Measurements from ENCODE around the gene FRS2. TPM values are rescaled to one million over a fixed set of nuclear protein-coding genes. Genes with fewer than 3 reads are reported as not detected.

Gene FRS2
- total and polyA plus RNA-seq, 5 donors from 2014 or later: 6.9 to 31.8 (median 10.9) TPM

DNA sequence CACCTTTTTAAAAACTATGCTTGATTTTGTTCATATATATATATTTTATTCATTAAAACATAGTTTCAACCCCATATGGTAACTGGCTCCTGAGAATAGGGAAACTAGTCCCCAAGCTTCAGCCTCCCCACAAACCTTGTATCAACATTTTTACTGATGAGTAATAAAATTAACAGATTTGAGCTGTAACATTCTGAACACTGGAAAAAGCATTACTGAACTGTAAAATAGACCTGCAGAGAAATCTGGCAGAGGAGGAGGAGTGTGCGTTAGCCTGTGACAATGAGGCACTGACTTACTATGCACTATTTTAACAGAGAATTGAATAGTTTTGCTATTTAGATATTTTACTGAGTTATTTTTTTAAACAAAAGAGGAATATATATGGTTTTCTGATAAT lies 43.1 kb downstream of the FRS2 start:
- H3K9me3 ChIP-seq (ENCODE audit: control insufficient read depth in 2 of 2, low read length in 2 of 2): no peaks in the 10 kb centered on the region
- Mint-ChIP-seq H3K27ac (no peak overlapping the region), H3K9me3 (no peaks in the 10 kb centered on the region), H3K27me3 (no peaks in the 10 kb centered on the region), H3K4me3 (no peak overlapping the region), H3K36me3 (no peaks in the 10 kb centered on the region), H3K4me1 (peaks cover 30 to 67% (median 52%) of the 10 kb centered on the region in 4 donors)
- no peaks in the 10 kb centered on the region for H3K27me3 ChIP-seq (ENCODE audit: control insufficient read depth, insufficient read depth, low read length)
- no peak overlapping the region for H3K4me3 ChIP-seq (ENCODE audit: low read depth, low read length)
- no peak overlapping the region for H3K27ac ChIP-seq (ENCODE audit: insufficient read depth, low read length, poor library complexity, severe bottlenecking)
- H3K36me3 ChIP-seq (ENCODE audit: control insufficient read depth, insufficient read depth, low read length): no peaks in the 10 kb centered on the region
- DNase-seq (no peak), ATAC-seq (ENCODE audit: low read depth in 2 of 2) (no peak)
- H3K4me1 ChIP-seq (ENCODE audit: control insufficient read depth, insufficient read depth, low read length, poor library complexity, severe bottlenecking): peaks cover 8% of the 10 kb centered on the region

DNA sequence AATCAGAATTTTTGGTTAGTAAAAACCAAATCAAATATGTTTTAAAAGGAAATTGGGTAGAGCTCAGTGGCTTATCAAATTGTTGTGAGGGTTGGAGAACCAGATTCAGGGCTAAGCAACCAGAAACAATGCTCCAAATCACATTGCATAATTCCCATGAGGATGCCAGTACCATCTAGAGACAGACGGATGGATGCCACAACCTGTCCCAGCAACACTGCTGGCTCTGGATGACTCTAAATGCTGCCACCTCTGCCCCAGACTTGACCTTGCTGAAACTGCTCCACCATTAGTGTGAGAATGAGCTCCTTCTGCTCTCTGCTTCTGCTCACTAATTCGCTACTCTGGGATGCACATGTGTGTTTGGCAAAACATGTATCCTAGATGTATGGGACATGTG lies 43.9 kb downstream of the FRS2 start:
- Histone ChIP-seq H3K36me3 (ENCODE audit: control insufficient read depth, insufficient read depth, low read length) (no peaks in the 10 kb centered on the region), H3K9me3 (ENCODE audit: control insufficient read depth in 2 of 2, low read length in 2 of 2) (no peaks in the 10 kb centered on the region), H3K27ac (ENCODE audit: insufficient read depth, low read length, poor library complexity, severe bottlenecking) (no peak overlapping the region), H3K4me3 (ENCODE audit: low read depth, low read length) (no peak overlapping the region), H3K27me3 (ENCODE audit: control insufficient read depth, insufficient read depth, low read length) (no peaks in the 10 kb centered on the region), H3K4me1 (ENCODE audit: control insufficient read depth, insufficient read depth, low read length, poor library complexity, severe bottlenecking) (peaks cover 8% of the 10 kb centered on the region)
- Mint-ChIP-seq H3K36me3 (peaks cover 2% of the 10 kb centered on the region), H3K27me3 (no peaks in the 10 kb centered on the region), H3K27ac (no peak overlapping the region), H3K4me3 (no peak overlapping the region), H3K4me1 (peaks cover 26 to 65% (median 47%) of the 10 kb centered on the region in 4 donors), H3K9me3 (no peaks in the 10 kb centered on the region)
- no peak for DNase-seq
- ATAC-seq (ENCODE audit: low read depth in 2 of 2): no peak

DNA sequence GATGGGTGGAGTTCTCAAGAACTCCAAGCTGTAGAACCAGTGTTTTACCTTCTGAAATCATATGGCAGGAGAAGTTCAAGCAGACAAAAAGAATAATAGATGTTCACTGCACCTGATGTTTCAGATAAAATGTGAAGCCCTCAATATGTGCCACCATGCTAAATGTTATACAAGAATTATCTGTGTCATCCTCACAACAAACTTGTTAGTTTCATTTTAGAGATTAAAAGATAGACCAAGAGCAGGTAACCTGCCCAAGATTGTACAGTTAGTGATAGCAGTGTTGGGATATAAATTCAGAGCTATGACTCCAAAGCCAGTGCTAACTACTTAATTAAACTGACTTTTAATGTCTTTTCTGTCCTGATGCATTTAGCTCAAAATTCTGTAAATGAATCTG lies 44.7 kb downstream of the FRS2 start:
- DNase-seq (no peak), ATAC-seq (ENCODE audit: low read depth in 2 of 2) (no peak)
- H3K4me3 ChIP-seq (ENCODE audit: low read depth, low read length): no peak overlapping the region
- Mint-ChIP-seq H3K9me3 (no peaks in the 10 kb centered on the region), H3K36me3 (peaks cover 10% of the 10 kb centered on the region), H3K27me3 (no peaks in the 10 kb centered on the region), H3K4me1 (peaks cover 28 to 67% (median 50%) of the 10 kb centered on the region in 4 donors), H3K27ac (peak overlapping the region in 2 of 3 donors; percentile 69 to 73), H3K4me3 (peak overlapping the region in 2 of 4 donors; percentile 12 to 46)
- H3K27ac ChIP-seq (ENCODE audit: insufficient read depth, low read length, poor library complexity, severe bottlenecking): no peak overlapping the region
- peaks cover 8% of the 10 kb centered on the region for H3K4me1 ChIP-seq (ENCODE audit: control insufficient read depth, insufficient read depth, low read length, poor library complexity, severe bottlenecking)
- no peaks in the 10 kb centered on the region for H3K36me3 ChIP-seq (ENCODE audit: control insufficient read depth, insufficient read depth, low read length)
- H3K27me3 ChIP-seq (ENCODE audit: control insufficient read depth, insufficient read depth, low read length): no peaks in the 10 kb centered on the region
- H3K9me3 ChIP-seq (ENCODE audit: control insufficient read depth in 2 of 2, low read length in 2 of 2): no peaks in the 10 kb centered on the region

- Histone ChIP-seq H3K4me3 (ENCODE audit: low read depth, low read length) (no peak overlapping the region), H3K27ac (ENCODE audit: insufficient read depth, low read length, poor library complexity, severe bottlenecking) (no peak overlapping the region), H3K27me3 (ENCODE audit: control insufficient read depth, insufficient read depth, low read length) (no peaks in the 10 kb centered on the region), H3K4me1 (ENCODE audit: control insufficient read depth, insufficient read depth, low read length, poor library complexity, severe bottlenecking) (peaks cover 8% of the 10 kb centered on the region), H3K36me3 (ENCODE audit: control insufficient read depth, insufficient read depth, low read length) (no peaks in the 10 kb centered on the region), H3K9me3 (ENCODE audit: control insufficient read depth in 2 of 2, low read length in 2 of 2) (no peaks in the 10 kb centered on the region)
- ATAC-seq (ENCODE audit: low read depth in 2 of 2) (no peak), DNase-seq (no peak)
- Mint-ChIP-seq H3K36me3 (peaks cover 10% of the 10 kb centered on the region), H3K4me3 (no peak overlapping the region), H3K9me3 (peaks cover 0 to 2% (median 0%) of the 10 kb centered on the region in 7 donors), H3K4me1 (peaks cover 29 to 65% (median 53%) of the 10 kb centered on the region in 4 donors), H3K27ac (peak overlapping the region in 2 of 3 donors; percentile 67 to 69), H3K27me3 (no peaks in the 10 kb centered on the region)
Measured at GRCh38 chr12:69515394-69515930, 45.3 kb downstream of the FRS2 start.

DNA sequence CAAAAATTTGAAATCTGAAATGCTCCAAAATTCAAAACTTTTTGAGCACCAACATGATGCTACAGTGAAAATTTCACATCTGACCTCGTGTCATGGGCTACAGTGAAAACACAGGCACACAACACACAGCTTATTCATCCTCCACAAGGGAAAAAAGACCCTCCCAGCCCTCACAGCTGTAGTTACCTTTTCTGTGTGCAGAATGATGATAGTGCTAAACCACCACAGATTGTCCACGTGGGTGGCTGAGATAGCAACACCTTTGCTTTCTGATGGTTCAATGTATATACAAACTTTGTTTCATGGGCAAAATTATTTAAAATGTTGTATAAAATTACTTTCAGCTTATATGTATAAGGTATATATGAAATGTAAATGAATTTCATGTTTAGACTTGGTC lies 46.8 kb downstream of the FRS2 start:
- no peak for ATAC-seq (ENCODE audit: low read depth in 2 of 2)
- no peaks in the 10 kb centered on the region for H3K36me3 ChIP-seq (ENCODE audit: control insufficient read depth, insufficient read depth, low read length)

GRCh38 chr12:69517406-69517805 lies 47.2 kb downstream of the FRS2 start:
- ATAC-seq (ENCODE audit: low read depth in 2 of 2): no peak

More for the DNA sequence above, 46.8 kb downstream of the FRS2 start:
- Mint-ChIP-seq H3K9me3 (peaks cover 0 to 9% (median 2%) of the 10 kb centered on the region in 7 donors), H3K27me3 (no peaks in the 10 kb centered on the region), H3K27ac (no peak overlapping the region), H3K36me3 (peaks cover 18% of the 10 kb centered on the region), H3K4me1 (peaks cover 23 to 58% (median 48%) of the 10 kb centered on the region in 4 donors), H3K4me3 (no peak overlapping the region)
- peaks cover 8% of the 10 kb centered on the region for H3K4me1 ChIP-seq (ENCODE audit: control insufficient read depth, insufficient read depth, low read length, poor library complexity, severe bottlenecking)
- DNase-seq: no peak
- H3K4me3 ChIP-seq (ENCODE audit: low read depth, low read length): no peak overlapping the region
- H3K27ac ChIP-seq (ENCODE audit: insufficient read depth, low read length, poor library complexity, severe bottlenecking): no peak overlapping the region
- no peaks in the 10 kb centered on the region for H3K27me3 ChIP-seq (ENCODE audit: control insufficient read depth, insufficient read depth, low read length)
- H3K9me3 ChIP-seq (ENCODE audit: control insufficient read depth in 2 of 2, low read length in 2 of 2): peaks cover 0 to under 1% of the 10 kb centered on the region in 2 experiments

DNA sequence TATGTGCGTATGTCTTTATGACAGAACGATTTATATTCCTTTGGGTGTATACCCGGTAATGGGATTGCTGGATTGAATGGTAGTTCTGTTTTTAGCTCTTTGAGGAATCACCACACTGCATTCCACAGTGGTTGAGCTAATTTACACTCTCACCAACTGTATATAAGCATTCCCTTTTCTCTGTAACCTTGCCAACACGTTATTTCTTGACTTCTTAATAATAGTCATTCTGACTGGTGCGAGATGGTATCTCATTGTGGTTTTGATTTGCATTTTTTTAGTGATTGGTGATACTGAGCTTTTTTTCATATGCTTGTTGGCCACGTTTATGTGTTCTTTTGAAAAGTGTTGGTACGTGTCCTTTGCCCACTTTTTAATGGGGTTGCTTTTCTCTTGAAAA lies 49.7 kb downstream of the FRS2 start:
- Histone ChIP-seq H3K27me3 (ENCODE audit: control insufficient read depth, insufficient read depth, low read length) (no peaks in the 10 kb centered on the region), H3K4me3 (ENCODE audit: low read depth, low read length) (no peak overlapping the region), H3K36me3 (ENCODE audit: control insufficient read depth, insufficient read depth, low read length) (no peaks in the 10 kb centered on the region), H3K4me1 (ENCODE audit: control insufficient read depth, insufficient read depth, low read length, poor library complexity, severe bottlenecking) (peaks cover 11% of the 10 kb centered on the region), H3K27ac (ENCODE audit: insufficient read depth, low read length, poor library complexity, severe bottlenecking) (no peak overlapping the region), H3K9me3 (ENCODE audit: control insufficient read depth in 2 of 2, low read length in 2 of 2) (peaks cover 7 to 18% of the 10 kb centered on the region in 2 experiments)
- Mint-ChIP-seq H3K4me3 (no peak overlapping the region), H3K27me3 (no peaks in the 10 kb centered on the region), H3K4me1 (peaks cover 27 to 55% (median 41%) of the 10 kb centered on the region in 4 donors), H3K36me3 (peaks cover 27% of the 10 kb centered on the region), H3K9me3 (peaks cover 2 to 24% (median 9%) of the 10 kb centered on the region in 7 donors), H3K27ac (peak overlapping the region in 1 of 3 donors; percentile 57)
- DNase-seq: no peak
- no peak for ATAC-seq (ENCODE audit: low read depth in 2 of 2)

More at GRCh38 chr12:69517406-69517805, 47.2 kb downstream of the FRS2 start:
- no peak overlapping the region for H3K4me3 ChIP-seq (ENCODE audit: low read depth, low read length)
- Mint-ChIP-seq H3K4me1 (peaks cover 24 to 54% (median 44%) of the 10 kb centered on the region in 4 donors), H3K27ac (no peak overlapping the region), H3K9me3 (peaks cover 1 to 13% (median 5%) of the 10 kb centered on the region in 7 donors), H3K27me3 (no peaks in the 10 kb centered on the region), H3K4me3 (no peak overlapping the region), H3K36me3 (peaks cover 22% of the 10 kb centered on the region)
- no peaks in the 10 kb centered on the region for H3K36me3 ChIP-seq (ENCODE audit: control insufficient read depth, insufficient read depth, low read length)
- peaks cover 3 to 5% of the 10 kb centered on the region in 2 experiments for H3K9me3 ChIP-seq (ENCODE audit: control insufficient read depth in 2 of 2, low read length in 2 of 2)
- no peak for DNase-seq
- no peak overlapping the region for H3K27ac ChIP-seq (ENCODE audit: insufficient read depth, low read length, poor library complexity, severe bottlenecking)
- H3K4me1 ChIP-seq (ENCODE audit: control insufficient read depth, insufficient read depth, low read length, poor library complexity, severe bottlenecking): peaks cover 8% of the 10 kb centered on the region
- H3K27me3 ChIP-seq (ENCODE audit: control insufficient read depth, insufficient read depth, low read length): no peaks in the 10 kb centered on the region

Measured in CD4-positive, CD25-positive, alpha-beta regulatory T cell (primary cell).